Activated B cell treated with CpG ODN at 0.5 μM for 24 hours (primary cell): ENCODE measurements around the gene PEX19. TPM values are rescaled to one million over a fixed set of nuclear protein-coding genes. Genes with fewer than 3 reads are reported as not detected.

ENCODE experiments used
- ATAC-seq: fragments of 200-7000 bp; cut with Tn5 transposase; one replicate; pipeline ENCODE4 v1.10.0; 2021; ENCODE audit warnings: low read depth, mild to moderate bottlenecking, moderate library complexity
- CTCF ChIA-PET: fragments of 350-600 bp; sonication (Branson Sonifier 250); formaldehyde crosslinking; loops from one replicate; lab custom pipeline; 2021; ENCODE audit warnings: antibody characterized with exemption; lab: Charles Lee
- POLR2A ChIA-PET: fragments of 350-600 bp; sonication (Branson Sonifier 250); formaldehyde crosslinking; loops from one replicate; lab custom pipeline; 2021; ENCODE audit warnings: antibody characterized with exemption; lab: Charles Lee
- DNase-seq: peaks from one replicate; pipeline ENCODE4 v3.0.0; 2022
- H3K27ac Mint-ChIP-seq: one replicate; pipeline ENCODE4 v1.8.0; 2020; ENCODE audit warnings: mixed read lengths
- H3K27me3 Mint-ChIP-seq: one replicate; pipeline ENCODE4 v1.8.0; 2021; ENCODE audit warnings: mixed read lengths
- H3K36me3 Mint-ChIP-seq: one replicate; pipeline ENCODE4 v1.8.0; 2021; ENCODE audit warnings: low read depth, mixed read lengths
- H3K4me1 Mint-ChIP-seq: one replicate; pipeline ENCODE4 v1.8.0; 2021; ENCODE audit warnings: mixed read lengths
- H3K4me3 Mint-ChIP-seq: one replicate; pipeline ENCODE4 v1.8.0; 2020; ENCODE audit warnings: mild to moderate bottlenecking, mixed read lengths
- H3K9me3 Mint-ChIP-seq: one replicate; pipeline ENCODE4 v1.8.0; 2020; ENCODE audit warnings: mixed read lengths
- CTCF ChIP-seq: fragments of 200-600 bp; IDR thresholded peaks from one replicate; pipeline ENCODE4 v1.8.0; 2022; ENCODE audit warnings: antibody characterized with exemption, mild to moderate bottlenecking
- intact Hi-C: fragments of 100-400 bp; cut with micrococcal nuclease; formaldehyde crosslinking; loops from one replicate; pipeline ENCODE4 v1.15.1; 2024
- total RNA-seq: library from RNA; stranded (reverse); gene quantifications from 2 replicates; pipeline ENCODE4 v1.2.3, GENCODE V29; 2022

Gene PEX19
- total RNA-seq, 1 donor from 2014 or later = 50.3 TPM

DNA sequence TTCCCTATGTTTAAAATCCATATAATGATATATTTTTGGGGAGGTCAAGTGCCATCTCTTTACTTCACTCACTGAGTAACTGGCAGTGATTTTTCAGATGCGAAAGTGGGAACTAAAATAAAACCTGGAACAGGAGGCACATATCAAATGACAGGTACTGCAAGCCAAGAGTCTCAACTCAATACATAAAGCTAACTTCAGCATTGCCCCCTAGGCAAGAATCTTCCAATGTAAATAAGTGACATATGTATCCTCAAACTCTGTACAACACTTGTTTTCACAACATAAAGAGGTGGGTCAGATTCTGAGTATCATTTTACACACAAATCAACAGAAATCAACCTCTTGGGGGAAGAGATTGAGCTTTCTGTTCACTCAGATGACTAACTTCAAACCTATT, 40.7 kb downstream of the PEX19 start:
- POLR2A ChIA-PET = interaction anchor here (0.5 kb wide), 1 partner anchor 80 kb away, joined by 3 read pairs; no protein-coding TSS in a partner anchor
- ATAC-seq = no peak
- TF ChIP-seq CTCF = no peak
- no peaks in the 10 kb centered on the region for H3K4me1 Mint-ChIP-seq
- H3K9me3 Mint-ChIP-seq = no peaks in the 10 kb centered on the region
- CTCF ChIA-PET = interaction anchor here (0.9 to 1.9 kb wide), 3 partner anchors 8 to 47 kb away, joined by 4 to 18 read pairs (median 10); no protein-coding TSS in a partner anchor
- H3K27ac Mint-ChIP-seq = no peak overlapping the region
- H3K27me3 Mint-ChIP-seq = no peaks in the 10 kb centered on the region
- no peak overlapping the region for H3K4me3 Mint-ChIP-seq
- DNase-seq = no peak
- intact Hi-C loops = no loop called here
- peaks cover 44% of the 10 kb centered on the region for H3K36me3 Mint-ChIP-seq

DNA sequence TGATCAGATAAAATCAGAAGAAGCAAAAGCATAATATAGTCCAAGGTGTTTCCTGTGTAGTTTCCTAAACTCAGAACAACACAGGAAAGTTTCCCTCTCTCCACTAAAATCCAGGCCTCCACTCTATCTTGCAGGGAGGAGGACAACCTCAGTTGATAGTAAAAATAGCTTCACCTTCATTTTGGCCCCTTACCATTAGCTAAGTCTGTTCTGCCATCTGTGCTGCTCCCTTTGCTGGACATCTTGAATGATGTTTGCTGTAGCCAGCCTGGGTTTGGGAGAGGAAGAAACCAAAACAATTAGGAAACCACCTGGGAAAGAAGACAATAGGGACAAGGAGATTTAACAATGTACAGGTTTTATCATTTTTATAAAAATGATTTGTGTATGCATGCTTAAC, 41.2 kb downstream of the PEX19 start:
- Mint-ChIP-seq H3K36me3 (peaks cover 49% of the 10 kb centered on the region), H3K4me3 (no peak overlapping the region), H3K9me3 (no peaks in the 10 kb centered on the region), H3K27ac (no peak overlapping the region), H3K27me3 (no peaks in the 10 kb centered on the region), H3K4me1 (no peaks in the 10 kb centered on the region)
- DNase-seq = no peak
- no peak for ATAC-seq
- ChIA-PET POLR2A (interaction anchor here (0.5 to 0.7 kb wide), 3 partner anchors 41 to 153 kb away, joined by 3 to 5 read pairs (median 3); partner anchors contain the start of gene PEX19), CTCF (interaction anchor here (0.9 to 1.9 kb wide), 3 partner anchors 8 to 48 kb away, joined by 4 to 18 read pairs (median 10); no protein-coding TSS in a partner anchor)
- intact Hi-C loops = no loop called here
- no peak for TF ChIP-seq CTCF

DNA sequence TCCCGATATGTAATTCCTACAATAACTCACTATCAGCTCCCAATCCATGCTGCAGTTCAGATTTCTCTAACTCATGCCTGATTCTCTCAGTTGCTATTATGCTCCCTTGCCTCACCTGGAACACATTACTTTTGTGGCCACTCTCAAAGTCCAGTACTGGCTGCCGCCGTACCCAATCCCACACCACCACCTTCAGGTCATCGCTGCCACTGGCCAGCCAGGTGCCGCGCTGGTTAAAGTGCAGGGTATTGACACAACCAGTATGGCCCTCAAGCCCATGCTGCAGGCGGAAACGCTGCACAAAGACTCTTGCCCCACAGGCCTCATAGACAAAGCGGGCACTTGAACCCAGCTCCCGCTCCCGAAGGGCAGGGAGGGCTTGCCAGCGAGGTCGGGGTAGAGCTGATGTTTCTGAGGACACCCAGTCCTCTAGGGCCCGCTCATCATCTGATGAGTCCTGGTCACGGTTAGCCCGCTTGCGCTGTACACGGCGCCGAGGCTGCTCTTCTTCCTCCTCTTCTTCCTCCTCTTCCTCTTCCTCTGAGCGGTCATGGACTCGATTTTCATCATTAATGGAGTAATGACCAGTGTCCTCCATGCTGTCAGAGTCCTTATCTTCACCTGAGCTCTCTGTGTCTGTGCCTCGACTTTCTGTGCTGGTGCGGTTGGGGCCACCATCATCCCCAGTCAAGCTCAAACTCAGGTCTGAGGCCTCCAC, 45.2 kb downstream of the PEX19 start:
- no peaks in the 10 kb centered on the region for H3K9me3 Mint-ChIP-seq
- H3K4me3 Mint-ChIP-seq = no peak overlapping the region
- ChIA-PET CTCF (interaction anchor here (1.2 to 3.6 kb wide), 2 partner anchors 12 to 47 kb away, joined by 3 to 15 read pairs; no protein-coding TSS in a partner anchor), POLR2A (interaction anchor here (0.6 to 1.9 kb wide), 3 partner anchors 23 to 45 kb away, joined by 3 to 6 read pairs (median 3); partner anchors contain the start of genes DCAF8 and PEX19)
- intact Hi-C loops = no loop called here
- H3K36me3 Mint-ChIP-seq = peaks cover 77% of the 10 kb centered on the region
- ATAC-seq (no peak), DNase-seq (no peak)
- H3K27me3 Mint-ChIP-seq = no peaks in the 10 kb centered on the region
- peaks cover 11% of the 10 kb centered on the region for H3K4me1 Mint-ChIP-seq
- no peak for TF ChIP-seq CTCF
- H3K27ac Mint-ChIP-seq = no peak overlapping the region

DNA sequence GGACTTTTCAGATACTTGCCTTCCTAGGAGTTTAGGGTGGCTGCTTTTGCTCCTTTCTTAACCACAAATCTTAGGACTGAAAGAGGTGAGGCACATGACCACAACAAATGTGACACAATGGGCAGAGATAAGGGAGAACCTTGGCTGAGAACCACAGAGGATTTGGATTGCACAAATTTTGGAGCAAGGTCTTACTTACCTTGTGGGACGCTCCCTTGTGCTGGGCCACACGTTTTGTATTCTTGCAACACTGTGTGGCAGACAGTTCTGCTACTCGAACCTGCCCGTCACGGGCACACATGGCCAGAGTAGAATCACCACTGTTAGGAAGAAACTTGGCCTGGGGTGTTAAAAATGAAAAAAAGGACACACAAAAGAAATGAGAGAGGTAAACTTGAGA, 46.5 kb downstream of the PEX19 start:
- H3K36me3 Mint-ChIP-seq = peaks cover 82% of the 10 kb centered on the region
- CTCF ChIA-PET = interaction anchor here (1.0 to 3.6 kb wide), 3 partner anchors 14 to 137 kb away, joined by 3 to 15 read pairs (median 3); no protein-coding TSS in a partner anchor
- no peak for DNase-seq
- peaks cover 11% of the 10 kb centered on the region for H3K4me1 Mint-ChIP-seq
- ATAC-seq = no peak
- intact Hi-C loops = no loop called here
- H3K4me3 Mint-ChIP-seq = no peak overlapping the region
- no peaks in the 10 kb centered on the region for H3K9me3 Mint-ChIP-seq
- H3K27me3 Mint-ChIP-seq = no peaks in the 10 kb centered on the region
- no peak overlapping the region for H3K27ac Mint-ChIP-seq
- POLR2A ChIA-PET = interaction anchor here (1.6 kb wide), 1 partner anchor 46 kb away, joined by 3 read pairs; the partner anchor contains the start of gene PEX19
- TF ChIP-seq CTCF = no peak

DNA sequence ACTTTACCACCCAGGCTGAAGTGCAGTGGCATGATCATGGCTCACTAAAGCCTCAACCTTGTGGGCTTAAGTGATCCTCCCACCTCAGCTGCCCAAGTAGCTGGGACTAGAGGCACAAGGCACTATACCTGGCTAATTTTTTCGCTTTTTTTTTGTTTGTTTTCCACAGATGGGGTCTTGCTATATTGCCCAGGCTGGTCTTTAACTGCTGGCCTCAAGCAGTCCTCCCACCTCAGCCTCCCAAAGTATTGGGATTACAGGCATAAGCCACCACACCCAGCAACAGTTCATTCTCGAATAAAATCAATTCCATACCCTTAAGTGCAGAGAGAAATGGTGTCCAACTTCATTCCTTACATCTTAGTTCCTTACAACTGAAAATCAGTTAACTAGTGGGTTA, 47.4 kb downstream of the PEX19 start:
- ChIA-PET POLR2A (no interaction called here), CTCF (interaction anchor here (1.0 kb wide), 1 partner anchor 53 kb away, joined by 3 read pairs; no protein-coding TSS in a partner anchor)
- no peak for DNase-seq
- Mint-ChIP-seq H3K4me1 (peaks cover 11% of the 10 kb centered on the region), H3K9me3 (no peaks in the 10 kb centered on the region), H3K4me3 (no peak overlapping the region), H3K27me3 (no peaks in the 10 kb centered on the region), H3K36me3 (peaks cover 83% of the 10 kb centered on the region), H3K27ac (no peak overlapping the region)
- intact Hi-C loops = no loop called here
- TF ChIP-seq CTCF = no peak
- ATAC-seq = no peak
